ENCODE measurements around the gene AFF3.

GRCh38 chr2:99948010-99948409, 194.4 kb downstream of the AFF3 start:
- TF ChIP-seq ZBTB7A (IDR thresholded peaks at IDR 0.05; ENCODE audit: low read depth) (no peak), TAF1 (IDR thresholded peaks at IDR 0.05; ENCODE audit: low read depth) (no peak), EGR1 (IDR thresholded peaks at IDR 0.05) (no peak), RAD21 (IDR thresholded peaks at IDR 0.05; ENCODE audit: low read depth) (no peak), NFIC (IDR thresholded peaks at IDR 0.05) (no peak), USF1 (IDR thresholded peaks at IDR 0.05) (no peak), CREB1 (IDR thresholded peaks at IDR 0.05; ENCODE audit: low read depth) (no peak), YY1 (IDR thresholded peaks at IDR 0.05; ENCODE audit: low read depth) (no peak), EP300 (IDR thresholded peaks at IDR 0.05; ENCODE audit: borderline replicate concordance) (no peak), TCF12 (IDR thresholded peaks at IDR 0.05; ENCODE audit: low read depth) (no peak), CEBPB (IDR thresholded peaks at IDR 0.05) (no peak), REST (IDR thresholded peaks at IDR 0.05; ENCODE audit: low read depth) (no peak)
- TF ChIP-seq, protein P1, sequence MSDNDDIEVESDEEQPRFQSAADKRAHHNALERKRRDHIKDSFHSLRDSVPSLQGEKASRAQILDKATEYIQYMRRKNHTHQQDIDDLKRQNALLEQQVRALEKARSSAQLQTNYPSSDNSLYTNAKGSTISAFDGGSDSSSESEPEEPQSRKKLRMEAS (IDR thresholded peaks at IDR 0.05): no peak

All from Ishikawa (cell line).